Activated CD4-positive, alpha-beta T cell treated with anti-CD3 and anti-CD28 coated beads for 36 hours (primary cell): ENCODE results near the gene DOK5. TPM values are rescaled to one million over a fixed set of nuclear protein-coding genes. Genes with fewer than 3 reads are reported as not detected.

Experiments used
- ATAC-seq: fragments of 200-7000 bp; cut with Tn5 transposase; one replicate; pipeline ENCODE4 v1.10.0; 2021; ENCODE audit warnings: mild to moderate bottlenecking, moderate library complexity
- CTCF ChIA-PET: fragments of 350-600 bp; sonication (Branson Sonifier 250); formaldehyde crosslinking; loops from one replicate; lab custom pipeline; 2021; ENCODE audit warnings: antibody characterized with exemption; lab: Charles Lee
- POLR2A ChIA-PET: fragments of 350-600 bp; sonication (Branson Sonifier 250); formaldehyde crosslinking; loops from one replicate; lab custom pipeline; 2021; ENCODE audit warnings: antibody characterized with exemption, inconsistent platforms; lab: Charles Lee
- DNase-seq: peaks from one replicate; pipeline ENCODE4 v3.0.0-alpha.2; 2020
- H3K27ac Mint-ChIP-seq: one replicate; pipeline ENCODE4 v1.8.0; 2021; ENCODE audit warnings: mixed read lengths
- H3K27me3 Mint-ChIP-seq: one replicate; pipeline ENCODE4 v1.8.0; 2021; ENCODE audit warnings: mixed read lengths
- H3K36me3 Mint-ChIP-seq: one replicate; pipeline ENCODE4 v1.8.0; 2021; ENCODE audit warnings: low read depth, mixed read lengths
- H3K4me1 Mint-ChIP-seq: one replicate; pipeline ENCODE4 v1.8.0; 2021; ENCODE audit warnings: mixed read lengths
- H3K4me3 Mint-ChIP-seq: one replicate; pipeline ENCODE4 v1.8.0; 2021; ENCODE audit warnings: mild to moderate bottlenecking, moderate library complexity, mixed read lengths
- H3K9me3 Mint-ChIP-seq: one replicate; pipeline ENCODE4 v1.8.0; 2021; ENCODE audit warnings: low read depth, mixed read lengths
- intact Hi-C, 2 experiments: fragments of 100-400 bp; cut with DNase I in 1 of 2; cut with micrococcal nuclease in 1 of 2; formaldehyde crosslinking; loops; one replicate each; pipeline versions ENCODE4 v1.14.2 to v1.15.1; 2022 to 2024; cut with DNase I, micrococcal nuclease
- total RNA-seq, 2 experiments: library from RNA; stranded (reverse); gene quantifications; one replicate each; pipeline ENCODE4 v1.2.3, GENCODE V29; 2021

The DOK5 gene
- total RNA-seq, 2 experiments from 2014 or later: 2.1 to 2.9 TPM

DNA sequence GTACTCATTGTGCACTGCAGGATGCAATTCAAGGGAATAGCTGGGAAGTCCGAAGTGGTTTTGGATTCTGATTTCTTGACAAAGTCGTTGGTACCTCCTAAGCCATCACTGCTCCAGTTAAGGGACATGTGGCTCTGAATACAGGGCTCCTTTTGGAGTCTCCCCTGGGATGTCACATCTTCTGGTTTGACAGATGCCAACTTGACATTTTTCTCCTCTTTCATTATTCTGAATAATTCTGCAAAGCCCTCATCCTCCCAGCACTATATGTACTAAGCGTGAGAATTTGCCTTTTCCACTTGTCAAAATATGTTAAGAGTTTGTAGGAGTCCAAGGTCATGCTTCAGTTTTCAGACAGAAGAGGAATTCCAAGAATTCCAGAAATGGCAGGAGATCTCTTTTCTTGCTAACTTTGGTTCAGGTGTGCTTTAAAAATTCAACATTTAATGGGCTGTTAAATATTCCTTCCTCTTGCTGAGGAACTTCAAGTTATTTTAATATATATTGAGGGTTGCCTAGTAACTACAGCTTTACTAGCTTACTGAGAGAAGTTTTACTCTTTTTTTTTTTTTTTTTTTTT is 38.7 kb downstream of the DOK5 start:
- intact Hi-C loops: no loop called here

GRCh38 chr20:54515793-54516628 is 40.6 kb downstream of the DOK5 start:
- ChIA-PET POLR2A (no interaction called here), CTCF (interaction anchor here (0.6 kb wide), 1 partner anchor 399 kb away, joined by 3 read pairs; no protein-coding TSS in a partner anchor)
- intact Hi-C loops: no loop called here
- Mint-ChIP-seq H3K27me3 (peaks cover 9% of the 10 kb centered on the region), H3K4me1 (no peaks in the 10 kb centered on the region), H3K36me3 (no peaks in the 10 kb centered on the region), H3K4me3 (no peak overlapping the region), H3K9me3 (no peaks in the 10 kb centered on the region), H3K27ac (no peak overlapping the region)
- ATAC-seq (no peak), DNase-seq (no peak)

More for the DNA sequence above, 38.7 kb downstream of the DOK5 start:
- no peaks in the 10 kb centered on the region for H3K4me1 Mint-ChIP-seq
- no peaks in the 10 kb centered on the region for H3K36me3 Mint-ChIP-seq
- ATAC-seq (no peak), DNase-seq (no peak)
- POLR2A ChIA-PET: no interaction called here
- no peak overlapping the region for H3K27ac Mint-ChIP-seq
- no peaks in the 10 kb centered on the region for H3K9me3 Mint-ChIP-seq
- H3K27me3 Mint-ChIP-seq: peaks cover 7% of the 10 kb centered on the region
- H3K4me3 Mint-ChIP-seq: no peak overlapping the region
- CTCF ChIA-PET: no interaction called here

- Mint-ChIP-seq H3K36me3 (no peaks in the 10 kb centered on the region), H3K27ac (no peak overlapping the region), H3K9me3 (no peaks in the 10 kb centered on the region), H3K4me3 (no peak overlapping the region), H3K4me1 (no peaks in the 10 kb centered on the region), H3K27me3 (peaks cover 9% of the 10 kb centered on the region)
- ChIA-PET POLR2A (no interaction called here), CTCF (no interaction called here)
- ATAC-seq (no peak), DNase-seq (no peak)
- intact Hi-C loops: no loop called here
Observed at GRCh38 chr20:54517241-54517975, 42.0 kb downstream of the DOK5 start.

GRCh38 chr20:54524849-54525248 is 49.5 kb downstream of the DOK5 start:
- Mint-ChIP-seq H3K27ac (no peak overlapping the region), H3K4me3 (no peak overlapping the region), H3K27me3 (peaks cover 8% of the 10 kb centered on the region), H3K36me3 (no peaks in the 10 kb centered on the region), H3K4me1 (no peaks in the 10 kb centered on the region), H3K9me3 (no peaks in the 10 kb centered on the region)
- ATAC-seq: no peak
- CTCF ChIA-PET: no interaction called here
- intact Hi-C loops: no loop called here
- DNase-seq: no peak
- POLR2A ChIA-PET: no interaction called here

DNA sequence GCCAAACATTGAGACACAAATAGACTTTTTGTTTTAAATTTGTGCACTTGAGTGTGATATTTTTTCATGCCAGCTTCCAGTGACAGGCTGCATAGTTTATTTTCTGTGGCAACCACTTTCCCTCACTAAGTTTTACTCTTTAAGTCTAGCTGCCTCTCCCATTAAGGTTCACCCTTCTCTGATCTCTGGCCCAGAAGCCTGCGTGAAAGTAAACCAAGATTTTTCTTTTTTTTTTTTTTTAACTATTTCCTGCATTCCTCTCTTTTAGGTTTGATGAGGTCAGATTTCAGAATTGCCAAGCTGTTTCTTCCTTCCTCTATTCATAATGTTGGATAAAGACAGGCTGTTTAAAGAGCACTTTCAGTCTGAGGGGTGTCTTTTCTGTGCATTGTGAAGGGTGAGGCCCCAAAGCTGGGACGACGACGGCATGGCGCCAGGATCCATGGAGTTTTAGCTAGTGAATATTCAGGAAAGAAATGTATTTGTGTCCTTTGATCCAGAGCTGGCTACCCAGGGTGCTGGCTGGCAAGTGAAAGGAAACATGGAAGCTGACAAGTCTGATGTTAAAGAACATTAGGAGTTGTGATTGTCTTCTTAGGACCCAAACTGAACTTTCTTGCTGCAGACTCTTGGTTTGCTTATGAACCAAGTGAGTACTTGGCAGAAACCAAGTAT is 50.7 kb downstream of the DOK5 start:
- Mint-ChIP-seq H3K9me3 (no peaks in the 10 kb centered on the region), H3K27ac (no peak overlapping the region), H3K4me3 (no peak overlapping the region), H3K4me1 (no peaks in the 10 kb centered on the region), H3K27me3 (peaks cover 11% of the 10 kb centered on the region), H3K36me3 (no peaks in the 10 kb centered on the region)
- DNase-seq (no peak), ATAC-seq (no peak)
- POLR2A ChIA-PET: no interaction called here
- intact Hi-C loops: no loop called here
- CTCF ChIA-PET: interaction anchor here (0.8 kb wide), 1 partner anchor 122 kb away, joined by 3 read pairs; no protein-coding TSS in a partner anchor

DNA sequence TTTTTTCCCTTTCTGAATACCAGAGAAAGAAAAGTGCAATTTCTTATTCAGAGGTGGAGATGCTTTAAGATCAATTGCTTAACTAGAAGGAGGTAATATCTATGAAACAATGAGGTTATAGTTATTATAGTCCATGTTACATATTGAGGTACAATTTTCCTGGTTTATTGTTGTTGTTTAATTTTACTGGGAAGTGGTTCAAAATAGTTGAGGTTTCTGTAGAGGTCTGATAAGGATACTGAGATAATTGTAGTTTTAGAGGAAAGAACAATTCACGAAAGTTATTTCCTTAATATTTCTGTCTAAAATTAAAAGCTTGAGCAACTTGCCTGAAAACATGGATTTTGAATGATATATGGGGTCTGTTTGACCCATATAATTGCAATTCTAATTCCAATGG is 51.4 kb downstream of the DOK5 start:
- Mint-ChIP-seq H3K27ac (no peak overlapping the region), H3K4me1 (no peaks in the 10 kb centered on the region), H3K9me3 (no peaks in the 10 kb centered on the region), H3K27me3 (peaks cover 11% of the 10 kb centered on the region), H3K4me3 (no peak overlapping the region), H3K36me3 (no peaks in the 10 kb centered on the region)
- ChIA-PET CTCF (no interaction called here), POLR2A (no interaction called here)
- DNase-seq (no peak), ATAC-seq (no peak)
- intact Hi-C loops: no loop called here

- POLR2A ChIA-PET: no interaction called here
- CTCF ChIA-PET: no interaction called here
- no peaks in the 10 kb centered on the region for H3K4me1 Mint-ChIP-seq
- H3K27ac Mint-ChIP-seq: no peak overlapping the region
- DNase-seq: no peak
- ATAC-seq: no peak
- peaks cover 15% of the 10 kb centered on the region for H3K27me3 Mint-ChIP-seq
- no peaks in the 10 kb centered on the region for H3K36me3 Mint-ChIP-seq
- no peak overlapping the region for H3K4me3 Mint-ChIP-seq
- peaks cover 5% of the 10 kb centered on the region for H3K9me3 Mint-ChIP-seq
- intact Hi-C loops: no loop called here
Observed at GRCh38 chr20:54532573-54532972, 57.2 kb downstream of the DOK5 start.

DNA sequence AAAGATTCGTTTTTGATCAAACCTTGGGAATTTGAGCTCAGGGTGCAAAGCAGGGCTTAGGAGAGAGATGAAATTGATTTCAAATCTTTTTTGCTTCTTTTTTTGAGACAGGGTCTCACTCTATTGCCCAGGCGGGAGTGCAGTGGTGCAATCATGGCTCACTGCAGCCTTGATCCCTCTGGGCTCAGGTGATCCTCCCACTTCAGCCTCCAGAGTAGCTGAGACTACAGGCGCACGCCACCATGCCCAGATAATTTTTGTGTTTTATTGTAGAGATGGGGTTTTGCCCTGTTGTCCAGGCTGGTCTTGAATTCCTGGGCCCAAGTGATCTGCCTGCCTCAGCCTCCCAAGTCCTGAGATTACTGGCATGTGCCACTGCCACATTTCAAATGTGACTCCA is 58.7 kb downstream of the DOK5 start:
- intact Hi-C loops: no loop called here
- CTCF ChIA-PET: interaction anchor here (0.6 kb wide), 1 partner anchor 9 kb away, joined by 3 read pairs; no protein-coding TSS in a partner anchor
- H3K4me3 Mint-ChIP-seq: no peak overlapping the region
- H3K4me1 Mint-ChIP-seq: no peaks in the 10 kb centered on the region
- H3K36me3 Mint-ChIP-seq: no peaks in the 10 kb centered on the region
- H3K27ac Mint-ChIP-seq: no peak overlapping the region
- DNase-seq (no peak), ATAC-seq (no peak)
- POLR2A ChIA-PET: no interaction called here
- H3K27me3 Mint-ChIP-seq: peaks cover 14% of the 10 kb centered on the region
- peaks cover 8% of the 10 kb centered on the region for H3K9me3 Mint-ChIP-seq

- Mint-ChIP-seq H3K4me3 (no peak overlapping the region), H3K4me1 (no peaks in the 10 kb centered on the region), H3K36me3 (no peaks in the 10 kb centered on the region), H3K27ac (no peak overlapping the region), H3K27me3 (peaks cover 14% of the 10 kb centered on the region), H3K9me3 (peaks cover 8% of the 10 kb centered on the region)
- ChIA-PET CTCF (no interaction called here), POLR2A (no interaction called here)
- DNase-seq (no peak), ATAC-seq (no peak)
- intact Hi-C loops: no loop called here
Observed at GRCh38 chr20:54535033-54535432, 59.6 kb downstream of the DOK5 start.

GRCh38 chr20:54535746-54536145 is 60.4 kb downstream of the DOK5 start:
- ChIA-PET POLR2A (no interaction called here), CTCF (no interaction called here)
- Mint-ChIP-seq H3K27ac (no peak overlapping the region), H3K27me3 (peaks cover 10% of the 10 kb centered on the region), H3K36me3 (no peaks in the 10 kb centered on the region), H3K4me3 (no peak overlapping the region), H3K4me1 (no peaks in the 10 kb centered on the region), H3K9me3 (peaks cover 8% of the 10 kb centered on the region)
- intact Hi-C loops: no loop called here
- DNase-seq (no peak), ATAC-seq (no peak)

DNA sequence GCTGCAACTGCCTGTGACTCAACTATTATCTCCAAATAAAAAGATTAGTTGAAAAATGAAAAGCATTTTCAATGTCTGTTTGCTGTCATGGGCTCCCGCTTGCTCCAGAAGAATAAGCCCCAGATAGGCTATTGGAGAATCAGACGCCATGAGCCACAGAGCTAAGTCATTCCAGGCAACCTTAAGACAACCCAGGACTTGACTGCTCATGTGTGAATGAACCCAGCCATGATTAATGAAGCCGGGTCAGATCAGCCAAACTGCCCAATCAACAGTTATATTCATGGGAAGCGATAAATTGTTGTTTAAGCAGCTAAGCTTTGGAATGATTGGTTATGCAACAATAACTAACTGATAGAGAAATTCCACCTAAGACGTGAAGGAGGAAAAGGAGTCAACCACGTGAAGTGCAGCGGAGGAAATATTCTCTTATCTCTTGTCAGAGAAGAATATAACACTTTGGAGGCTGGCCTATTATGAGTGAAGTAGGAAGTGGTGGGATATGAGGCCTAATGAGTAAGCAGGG is 64.2 kb downstream of the DOK5 start:
- peaks cover 12% of the 10 kb centered on the region for H3K27me3 Mint-ChIP-seq
- H3K27ac Mint-ChIP-seq: no peak overlapping the region
- ATAC-seq (no peak), DNase-seq (no peak)
- no peaks in the 10 kb centered on the region for H3K36me3 Mint-ChIP-seq
- intact Hi-C loops: no loop called here
- peaks cover 8% of the 10 kb centered on the region for H3K9me3 Mint-ChIP-seq
- no peak overlapping the region for H3K4me3 Mint-ChIP-seq
- POLR2A ChIA-PET: no interaction called here
- H3K4me1 Mint-ChIP-seq: no peaks in the 10 kb centered on the region
- CTCF ChIA-PET: no interaction called here
